K562 (cell line): ENCODE measurements around the gene STIL. TPM values are rescaled to one million over a fixed set of nuclear protein-coding genes. Genes with fewer than 3 reads are reported as not detected.
A peak's percentile ranks its signal among the peaks of the same experiment; 100 is the strongest.

Experiments used
- ATAC-seq: fragments of 200-7000 bp; cut with Tn5 transposase; 3 replicates; pipeline ENCODE4 v1.9.1; 2020; ENCODE audit warnings: moderate library complexity
- BruUV-seq: library from RNA; stranded (reverse); fragments of 400-500 nt; replicated peaks from 2 replicates; lab custom pipeline; 2021; lab: Mats Ljungman, UMichigan
- CTCF ChIA-PET: fragments of 300-600 bp; formaldehyde crosslinking; extraction: SDS; loops from one replicate; lab custom pipeline; 2021; ENCODE audit warnings: low intra/inter-chr PET ratio; lab: Yijun Ruan, JAX
- POLR2A ChIA-PET: fragments of 300-600, 350-650 bp; sonication (Branson Sonifier 250); formaldehyde crosslinking; extraction: SDS; loops from one replicate; lab custom pipeline; 2021; ENCODE audit warnings: antibody characterized with exemption, inconsistent platforms; lab: Yijun Ruan, JAX
- DNase-seq, 4 experiments: peaks; one replicate each; pipeline versions ENCODE4 v3.0.0 to v3.0.0-alpha.2; 2011 to 2018; ENCODE audit warnings: low spot score in 3 of 4, mixed read lengths in 3 of 4; ENCODE audit errors: extremely low read depth in 1 of 4
- FAIRE-seq: peaks from 2 replicates; lab custom pipeline; 2011; peaks lifted over from hg19 to GRCh38; lab: Jason Lieb, UNC
- H2AFZ ChIP-seq: 2 replicates; pipeline ENCODE4 v1.6.0; 2011; ENCODE audit warnings: low read depth, low read length, control low read depth, inconsistent platforms
- H3K27ac ChIP-seq: fragments of 200-600 bp; 3 replicates; pipeline ENCODE4 v1.8.0; 2011; ENCODE audit warnings: low read depth, mild to moderate bottlenecking, control low read depth, inconsistent platforms, low read length, moderate library complexity, mixed read lengths; ENCODE audit errors: extremely low read depth
- H3K27me3 ChIP-seq, 2 experiments: fragments of 300-600 bp in 1 of 2; 2 replicates in 1 of 2; 3 replicates in 1 of 2; pipeline versions ENCODE4 v1.6.0 to v1.8.0; 2011; ENCODE audit warnings: inconsistent platforms in 2 of 2, low read length in 2 of 2, mild to moderate bottlenecking in 1 of 2, mixed read lengths in 1 of 2, moderate library complexity in 1 of 2; ENCODE audit not compliant: control insufficient read depth in 2 of 2, insufficient read depth in 2 of 2
- H3K36me3 ChIP-seq: fragments of 300-600 bp; 3 replicates; pipeline ENCODE4 v1.8.0; 2011; ENCODE audit warnings: mild to moderate bottlenecking, low read length, inconsistent platforms; ENCODE audit not compliant: control insufficient read depth, insufficient read depth
- H3K4me1 ChIP-seq, 2 experiments: fragments of 200-600 bp in 1 of 2; replicated peaks in 1 of 2; 2 replicates in 1 of 2; 3 replicates in 1 of 2; pipeline versions ENCODE4 v1.5.1 to v1.8.0; 2011; ENCODE audit warnings: inconsistent platforms in 2 of 2, low read length in 2 of 2, mild to moderate bottlenecking in 1 of 2, mixed read lengths in 1 of 2, moderate library complexity in 1 of 2; ENCODE audit not compliant: control insufficient read depth in 2 of 2, insufficient read depth in 2 of 2
- H3K4me2 ChIP-seq: 2 replicates; pipeline ENCODE4 v1.6.1; 2011; ENCODE audit warnings: low read length, control low read depth, inconsistent platforms, mixed read lengths; ENCODE audit not compliant: insufficient read depth
- H3K4me3 ChIP-seq: fragments of 200-600 bp; sonication (generic), shearing (Covaris generic); 2 replicates; pipeline ENCODE4 v1.5.1; 2016; ENCODE audit warnings: control low read depth, inconsistent platforms
- H3K79me2 ChIP-seq: fragments of 200-600 bp; 3 replicates; pipeline ENCODE4 v1.8.0; 2011; ENCODE audit warnings: low read length, inconsistent platforms; ENCODE audit not compliant: control insufficient read depth, insufficient read depth
- H3K9ac ChIP-seq, 2 experiments: 2 replicates each; pipeline versions ENCODE4 v1.6.0 to v1.6.1; 2011; ENCODE audit warnings: low read depth in 2 of 2, low read length in 2 of 2, control low read depth in 1 of 2, inconsistent platforms in 1 of 2, mild to moderate bottlenecking in 1 of 2, mixed read lengths in 1 of 2; ENCODE audit not compliant: insufficient read depth in 1 of 2
- H3K9me1 ChIP-seq: one replicate; pipeline ENCODE4 v1.6.0; 2011; ENCODE audit warnings: inconsistent platforms, mild to moderate bottlenecking, low read length, moderate library complexity; ENCODE audit not compliant: control insufficient read depth, insufficient read depth
- H3K9me3 ChIP-seq: replicated peaks from 2 replicates; pipeline ENCODE4 v1.5.1; 2011; ENCODE audit warnings: low read depth, low read length, inconsistent platforms; ENCODE audit not compliant: control insufficient read depth, insufficient read depth
- H4K20me1 ChIP-seq: replicated peaks from 2 replicates; pipeline ENCODE4 v1.6.1; 2011; ENCODE audit warnings: low read length, inconsistent platforms, mixed read lengths; ENCODE audit not compliant: control insufficient read depth, insufficient read depth
- POLR2A ChIP-seq: fragments of 450-650 bp; conservative IDR thresholded peaks from 2 replicates; pipeline ENCODE4 v1.6.1; 2016
- REST ChIP-seq, 2 experiments: fragments of 450-650 bp; formaldehyde crosslinking in 1 of 2; IDR thresholded peaks; 2 replicates each; pipeline versions ENCODE4 v1.4.0 to v1.6.1; 2014 to 2020; ENCODE audit warnings: mild to moderate bottlenecking in 2 of 2, borderline replicate concordance in 1 of 2, low read depth in 1 of 2
- ZNF121 ChIP-seq: sonication (generic); formaldehyde crosslinking; conservative IDR thresholded peaks from 2 replicates; pipeline ENCODE4 v1.8.0; 2022; ENCODE audit warnings: missing genetic modification reagents
- WGBS: fragments of 100-300 bp; shearing (Covaris generic); methylation state at CpG from one replicate; pipeline ENCODE4 v1.1.6; 2016; ENCODE audit warnings: low coverage, mixed read lengths; ENCODE audit not compliant: insufficient coverage; ENCODE audit errors: missing lambda C conversion rate; 5-methylcytosine and 5-hydroxymethylcytosine counted together
- in situ Hi-C: fragments of 300-500 bp; cut with MboI; formaldehyde crosslinking; loops from 4 replicates; pipeline ENCODE4 v1.15.0; 2018; ENCODE audit warnings: inconsistent platforms, mixed read lengths
- intact Hi-C: fragments of 100-400 bp; cut with micrococcal nuclease; formaldehyde crosslinking; loops from 2 replicates; pipeline ENCODE4 v1.14.2; 2022
- polyA plus RNA-seq, 8 experiments: library from polyadenylated mRNA; depleted of rRNA in 4 of 8; stranded (reverse) in 5 of 8; unstranded in 3 of 8; fragments of >200 nt; fragmentation: Nextera tagmentation in 2 of 8; fragmentation: Illumina TruSeq in 1 of 8; extraction: Ambion mirVana in 2 of 8; extraction: Trizol in 1 of 8; gene quantifications; 2 replicates each; pipeline versions ENCODE4 v1.2.1 to v1.2.3, GENCODE V29; 2011 to 2014; ENCODE audit warnings: inconsistent platforms in 1 of 8, missing spikeins in 1 of 8
- total RNA-seq, 7 experiments: library from RNA; depleted of rRNA in 6 of 7; stranded (reverse); fragments of >200 nt in 6 of 7; fragmentation: Illumina TruSeq in 2 of 7; extraction: Trizol in 2 of 7; gene quantifications; 2 replicates each; pipeline versions ENCODE4 v1.2.1 to v1.2.3, GENCODE V29; 2011 to 2021; ENCODE audit warnings: low replicate concordance in 1 of 7

The STIL gene
- total and polyA plus RNA-seq, 9 of the 15 experiments (the other 6 are each of a cell fraction or from before 2014, with no cell fraction given), result 10.5 to 77.4 (median 39.6) TPM

GRCh38 chr1:47326271-47326670 is 12.3 kb upstream of the STIL start:
- TF ChIP-seq REST (IDR thresholded peaks at IDR 0.05; ENCODE audit: borderline replicate concordance), result no peak
- no peak for TF ChIP-seq REST (CRISPR knock-in tag; IDR thresholded peaks at IDR 0.05; ENCODE audit: low read depth)
- peak; percentile 58 for TF ChIP-seq ZNF121 (CRISPR knock-in tag)
- TF ChIP-seq POLR2A, result peak; percentile 39; the same call in 1 of the 2 replicates
- peaks cover 0 to 9% of the 10 kb centered on the region in 2 experiments; a peak in 2 of 5 replicates for H3K4me1 ChIP-seq
- no TSS peak for BruUV-seq
- intact Hi-C loops (no loop called here), in situ Hi-C loops (no loop called here)
- ChIA-PET POLR2A (interaction anchor here (18.0 to 18.5 kb wide), 2 partner anchors 6 to 8 kb away, joined by 318 read pairs; partner anchors contain the start of genes CMPK1 and STIL), CTCF (no interaction called here)
- H3K36me3 ChIP-seq, result no peaks in the 10 kb centered on the region
- FAIRE-seq (no peak), ATAC-seq (no peak), DNase-seq (no peak)
- no peaks in the 10 kb centered on the region for H3K27me3 ChIP-seq
- no peaks in the 10 kb centered on the region for H3K9me3 ChIP-seq
- no peak overlapping the region for H3K27ac ChIP-seq
- H3K9ac ChIP-seq, result no peak overlapping the region
- H3K79me2 ChIP-seq, result no peaks in the 10 kb centered on the region
- H4K20me1 ChIP-seq, result no peaks in the 10 kb centered on the region
- no peak overlapping the region for H2AFZ ChIP-seq
- 47% methylated on average over 2 of the region's 2 CpGs for WGBS
- no peak overlapping the region for H3K4me2 ChIP-seq
- H3K9me1 ChIP-seq, result no peaks in the 10 kb centered on the region
- H3K4me3 ChIP-seq, result no peak overlapping the region
